ENCODE measurements around the gene ADD3. TPM values are rescaled to one million over a fixed set of nuclear protein-coding genes. Genes with fewer than 3 reads are reported as not detected.
A peak's percentile ranks its signal among the peaks of the same experiment; 100 is the strongest.

The ADD3 gene
- total RNA-seq, 2 donors from 2014 or later = 91.1 to 659 TPM

GRCh38 chr10:110094786-110095185 is 87.0 kb downstream of the ADD3 start:
- H3K27ac ChIP-seq = peak overlapping the region in 1 of 2 donors; percentile 5

GRCh38 chr10:110101464-110102144 is 93.8 kb downstream of the ADD3 start:
- TF ChIP-seq CTCF (IDR thresholded peaks at IDR 0.05) = no peak
- no peak overlapping the region for H3K4me3 ChIP-seq
- no peak for DNase-seq (ENCODE audit: low spot score)
- no peaks in the 10 kb centered on the region for H3K36me3 ChIP-seq
- H3K4me1 ChIP-seq (ENCODE audit: control insufficient read depth in 1 of 2, low read depth in 2 of 2) = peaks cover 0 to 3% of the 10 kb centered on the region in 2 donors
- no peaks in the 10 kb centered on the region for H3K27me3 ChIP-seq (replicated peaks; ENCODE audit: insufficient read depth)
- no peak for ATAC-seq (ENCODE audit: insufficient number of reproducible peaks, low FRiP score, low read depth)
- H3K27ac ChIP-seq = no peak overlapping the region
- no peaks in the 10 kb centered on the region for H3K9me3 ChIP-seq

More at GRCh38 chr10:110094786-110095185, 87.0 kb downstream of the ADD3 start:
- H3K4me3 ChIP-seq = no peak overlapping the region
- TF ChIP-seq CTCF (IDR thresholded peaks at IDR 0.05) = no peak
- DNase-seq (ENCODE audit: low spot score) = no peak
- H3K36me3 ChIP-seq = no peaks in the 10 kb centered on the region
- H3K27me3 ChIP-seq (replicated peaks; ENCODE audit: insufficient read depth) = no peaks in the 10 kb centered on the region
- H3K4me1 ChIP-seq (ENCODE audit: control insufficient read depth in 1 of 2, low read depth in 2 of 2) = peaks cover 11 to 21% of the 10 kb centered on the region in 2 donors
- H3K9me3 ChIP-seq = no peaks in the 10 kb centered on the region
- no peak for ATAC-seq (ENCODE audit: insufficient number of reproducible peaks, low FRiP score, low read depth)

GRCh38 chr10:110103921-110104461 is 96.2 kb downstream of the ADD3 start:
- H3K36me3 ChIP-seq = no peaks in the 10 kb centered on the region
- peaks cover 4 to 16% of the 10 kb centered on the region in 2 donors for H3K4me1 ChIP-seq (ENCODE audit: control insufficient read depth in 1 of 2, low read depth in 2 of 2)
- no peak overlapping the region for H3K27ac ChIP-seq
- DNase-seq (ENCODE audit: low spot score) = no peak
- H3K27me3 ChIP-seq (replicated peaks; ENCODE audit: insufficient read depth) = no peaks in the 10 kb centered on the region
- no peaks in the 10 kb centered on the region for H3K9me3 ChIP-seq
- TF ChIP-seq CTCF (IDR thresholded peaks at IDR 0.05) = no peak
- no peak overlapping the region for H3K4me3 ChIP-seq
- no peak for ATAC-seq (ENCODE audit: insufficient number of reproducible peaks, low FRiP score, low read depth)

GRCh38 chr10:110105873-110106272 is 98.1 kb downstream of the ADD3 start:
- no peak for DNase-seq (ENCODE audit: low spot score)
- Histone ChIP-seq H3K4me3 (no peak overlapping the region), H3K36me3 (no peaks in the 10 kb centered on the region), H3K9me3 (no peaks in the 10 kb centered on the region), H3K4me1 (ENCODE audit: control insufficient read depth in 1 of 2, low read depth in 2 of 2) (peaks cover 4 to 16% of the 10 kb centered on the region in 2 donors), H3K27me3 (replicated peaks; ENCODE audit: insufficient read depth) (no peaks in the 10 kb centered on the region), H3K27ac (no peak overlapping the region)
- ATAC-seq (ENCODE audit: insufficient number of reproducible peaks, low FRiP score, low read depth) = no peak
- TF ChIP-seq CTCF (IDR thresholded peaks at IDR 0.05) = no peak

- H3K27ac ChIP-seq = peak overlapping the region in 1 of 2 donors; percentile 16
- ATAC-seq (ENCODE audit: insufficient number of reproducible peaks, low FRiP score, low read depth) = no peak
These were observed 99.6 kb downstream of the ADD3 start for GRCh38 chr10:110107430-110107829.

More at GRCh38 chr10:110107430-110107829, 99.6 kb downstream of the ADD3 start:
- Histone ChIP-seq H3K4me3 (no peak overlapping the region), H3K36me3 (no peaks in the 10 kb centered on the region), H3K27me3 (replicated peaks; ENCODE audit: insufficient read depth) (no peaks in the 10 kb centered on the region), H3K4me1 (ENCODE audit: control insufficient read depth in 1 of 2, low read depth in 2 of 2) (peaks cover 4 to 16% of the 10 kb centered on the region in 2 donors), H3K9me3 (no peaks in the 10 kb centered on the region)
- DNase-seq (ENCODE audit: low spot score) = no peak
- no peak for TF ChIP-seq CTCF (IDR thresholded peaks at IDR 0.05)
